ENCODE measurements around the gene FOLR2. TPM values are rescaled to one million over a fixed set of nuclear protein-coding genes. Genes with fewer than 3 reads are reported as not detected.

The FOLR2 gene
- polyA plus RNA-seq, 4 donors: 0.67 to 24.2 (median 8.6) TPM

- Histone ChIP-seq H3K36me3 (ENCODE audit: control insufficient read depth in 3 of 3, insufficient read depth in 2 of 3, low read depth in 1 of 3, low read length in 3 of 3) (no peaks in the 10 kb centered on the region), H3K27ac (ENCODE audit: low read depth in 1 of 3, low read length in 2 of 3) (peak overlapping the region in 1 of 3 donors; percentile 65)
These were observed 1.7 kb downstream of the FOLR2 start for GRCh38 chr11:72218251-72218745.

GRCh38 chr11:72220696-72221363 lies 4.2 kb downstream of the FOLR2 start:
- Histone ChIP-seq H3K27ac (ENCODE audit: low read depth in 1 of 3, low read length in 2 of 3) (no peak overlapping the region), H3K9me3 (ENCODE audit: control insufficient read depth in 2 of 2, insufficient read depth in 1 of 2, low read depth in 1 of 2, low read length in 1 of 2) (no peaks in the 10 kb centered on the region), H3K4me1 (ENCODE audit: control insufficient read depth in 3 of 3, insufficient read depth in 2 of 3, low read depth in 1 of 3, low read length in 2 of 3) (peaks cover 2 to 16% (median 7%) of the 10 kb centered on the region in 3 donors), H3K36me3 (ENCODE audit: control insufficient read depth in 3 of 3, insufficient read depth in 2 of 3, low read depth in 1 of 3, low read length in 3 of 3) (no peaks in the 10 kb centered on the region), H3K27me3 (ENCODE audit: control insufficient read depth in 3 of 3, insufficient read depth in 3 of 3, low read length in 3 of 3) (no peaks in the 10 kb centered on the region), H3K4me3 (ENCODE audit: low read depth in 1 of 3, low read length in 3 of 3) (no peak overlapping the region)
- FAIRE-seq (no peak), DNase-seq (no peak)
- WGBS, 3 donors: 85 to 92% (median 88%) methylated on average over 9 to 10 of the region's 10 CpGs

More at GRCh38 chr11:72218251-72218745, 1.7 kb downstream of the FOLR2 start:
- FAIRE-seq: no peak
- H3K4me3 ChIP-seq (ENCODE audit: low read depth in 1 of 3, low read length in 3 of 3): no peak overlapping the region
- 83 to 89% (median 85%) methylated on average over 5 of the region's 5 CpGs for WGBS, 3 donors
- no peaks in the 10 kb centered on the region for H3K27me3 ChIP-seq (ENCODE audit: control insufficient read depth in 3 of 3, insufficient read depth in 3 of 3, low read length in 3 of 3)
- H3K4me1 ChIP-seq (ENCODE audit: control insufficient read depth in 3 of 3, insufficient read depth in 2 of 3, low read depth in 1 of 3, low read length in 2 of 3): peaks cover 0 to 8% (median 0%) of the 10 kb centered on the region in 3 donors
- H3K9me3 ChIP-seq (ENCODE audit: control insufficient read depth in 2 of 2, insufficient read depth in 1 of 2, low read depth in 1 of 2, low read length in 1 of 2): no peaks in the 10 kb centered on the region
- no peak for DNase-seq

- WGBS, 3 donors: 75 to 85% (median 77%) methylated on average over 7 of the region's 7 CpGs
- FAIRE-seq: no peak
- no peak overlapping the region for H3K4me3 ChIP-seq (ENCODE audit: low read depth in 1 of 3, low read length in 3 of 3)
These were observed 4.9 kb downstream of the FOLR2 start for GRCh38 chr11:72221386-72222075.

GRCh38 chr11:72222106-72222891 lies 5.7 kb downstream of the FOLR2 start:
- 62 to 67% (median 66%) methylated on average over 6 of the region's 6 CpGs for WGBS, 3 donors
- H3K4me1 ChIP-seq (ENCODE audit: control insufficient read depth in 3 of 3, insufficient read depth in 2 of 3, low read depth in 1 of 3, low read length in 2 of 3): peaks cover 2 to 21% (median 8%) of the 10 kb centered on the region in 3 donors
- H3K36me3 ChIP-seq (ENCODE audit: control insufficient read depth in 3 of 3, insufficient read depth in 2 of 3, low read depth in 1 of 3, low read length in 3 of 3): peaks cover 0 to 9% (median 4%) of the 10 kb centered on the region in 3 donors
- peak overlapping the region; percentile 36 to 99 (median 95) for H3K27ac ChIP-seq (ENCODE audit: low read depth in 1 of 3, low read length in 2 of 3)
- FAIRE-seq: no peak
- no peaks in the 10 kb centered on the region for H3K27me3 ChIP-seq (ENCODE audit: control insufficient read depth in 3 of 3, insufficient read depth in 3 of 3, low read length in 3 of 3)
- H3K9me3 ChIP-seq (ENCODE audit: control insufficient read depth in 2 of 2, insufficient read depth in 1 of 2, low read depth in 1 of 2, low read length in 1 of 2): no peaks in the 10 kb centered on the region
- H3K4me3 ChIP-seq (ENCODE audit: low read depth in 1 of 3, low read length in 3 of 3): peak overlapping the region; percentile 91 to 94 (median 92)
- DNase-seq: peak in 1 of 2 donors; percentile 46

More at GRCh38 chr11:72221386-72222075, 4.9 kb downstream of the FOLR2 start:
- H3K27ac ChIP-seq (ENCODE audit: low read depth in 1 of 3, low read length in 2 of 3): no peak overlapping the region
- peaks cover 2 to 20% (median 8%) of the 10 kb centered on the region in 3 donors for H3K4me1 ChIP-seq (ENCODE audit: control insufficient read depth in 3 of 3, insufficient read depth in 2 of 3, low read depth in 1 of 3, low read length in 2 of 3)
- no peaks in the 10 kb centered on the region for H3K9me3 ChIP-seq (ENCODE audit: control insufficient read depth in 2 of 2, insufficient read depth in 1 of 2, low read depth in 1 of 2, low read length in 1 of 2)
- peaks cover 0 to 3% (median 0%) of the 10 kb centered on the region in 3 donors for H3K36me3 ChIP-seq (ENCODE audit: control insufficient read depth in 3 of 3, insufficient read depth in 2 of 3, low read depth in 1 of 3, low read length in 3 of 3)
- no peaks in the 10 kb centered on the region for H3K27me3 ChIP-seq (ENCODE audit: control insufficient read depth in 3 of 3, insufficient read depth in 3 of 3, low read length in 3 of 3)
- no peak for DNase-seq

- H3K27ac ChIP-seq (ENCODE audit: low read depth in 1 of 3, low read length in 2 of 3): peak overlapping the region; percentile 95 to 99 (median 97)
- FAIRE-seq: no peak
- H3K9me3 ChIP-seq (ENCODE audit: control insufficient read depth in 2 of 2, insufficient read depth in 1 of 2, low read depth in 1 of 2, low read length in 1 of 2): no peaks in the 10 kb centered on the region
- 0 to 1% (median 1%) methylated on average over 44 to 47 of the region's 47 CpGs for WGBS, 3 donors
- H3K36me3 ChIP-seq (ENCODE audit: control insufficient read depth in 3 of 3, insufficient read depth in 2 of 3, low read depth in 1 of 3, low read length in 3 of 3): peaks cover 0 to 16% (median 6%) of the 10 kb centered on the region in 3 donors
- H3K4me3 ChIP-seq (ENCODE audit: low read depth in 1 of 3, low read length in 3 of 3): peak overlapping the region; percentile 91 to 94 (median 92)
- no peaks in the 10 kb centered on the region for H3K27me3 ChIP-seq (ENCODE audit: control insufficient read depth in 3 of 3, insufficient read depth in 3 of 3, low read length in 3 of 3)
- DNase-seq: peak; percentile 95 to 97
- peaks cover 2 to 21% (median 8%) of the 10 kb centered on the region in 3 donors for H3K4me1 ChIP-seq (ENCODE audit: control insufficient read depth in 3 of 3, insufficient read depth in 2 of 3, low read depth in 1 of 3, low read length in 2 of 3)
These were observed 6.5 kb downstream of the FOLR2 start for GRCh38 chr11:72222907-72223614.

- no peak for FAIRE-seq
- Histone ChIP-seq H3K9me3 (ENCODE audit: control insufficient read depth in 2 of 2, insufficient read depth in 1 of 2, low read depth in 1 of 2, low read length in 1 of 2) (no peaks in the 10 kb centered on the region), H3K27ac (ENCODE audit: low read depth in 1 of 3, low read length in 2 of 3) (peak overlapping the region; percentile 95 to 99 (median 97)), H3K4me1 (ENCODE audit: control insufficient read depth in 3 of 3, insufficient read depth in 2 of 3, low read depth in 1 of 3, low read length in 2 of 3) (peaks cover 2 to 21% (median 8%) of the 10 kb centered on the region in 3 donors), H3K4me3 (ENCODE audit: low read depth in 1 of 3, low read length in 3 of 3) (peak overlapping the region; percentile 91 to 94 (median 92)), H3K36me3 (ENCODE audit: control insufficient read depth in 3 of 3, insufficient read depth in 2 of 3, low read depth in 1 of 3, low read length in 3 of 3) (peaks cover 2 to 25% (median 6%) of the 10 kb centered on the region in 3 donors), H3K27me3 (ENCODE audit: control insufficient read depth in 3 of 3, insufficient read depth in 3 of 3, low read length in 3 of 3) (no peaks in the 10 kb centered on the region)
- DNase-seq: peak; percentile 73 to 87
- 0 to 1% (median 0%) methylated on average over 52 to 84 of the region's 84 CpGs for WGBS, 3 donors
These were observed 7.3 kb downstream of the FOLR2 start for GRCh38 chr11:72223615-72224563.
